ENCODE results near the gene DUSP6. TPM values are rescaled to one million over a fixed set of nuclear protein-coding genes. Genes with fewer than 3 reads are reported as not detected.

DUSP6 gene
- total and polyA plus RNA-seq, 2 of the 13 experiments (the other 11 are each of a cell fraction or from before 2014, with no cell fraction given): 40.9 to 161 TPM

GRCh38 chr12:89355243-89356068, 3.2 kb upstream of the DUSP6 start (continued):
- TF ChIP-seq ZNF629 (CRISPR knock-in tag; conservative IDR thresholded peaks at IDR 0.05) (no peak), RFX5 (IDR thresholded peaks at IDR 0.05; ENCODE audit: low read depth, low read length) (no peak), ZBTB33 (CRISPR knock-in tag; IDR thresholded peaks at IDR 0.05) (no peak), FOXK2 (IDR thresholded peaks at IDR 0.05) (no peak), ELF3 (CRISPR knock-in tag; IDR thresholded peaks at IDR 0.05) (peak; percentile 54), HMG20B (CRISPR knock-in tag; conservative IDR thresholded peaks at IDR 0.05) (0 out of 2 replicates have a peak, but pooled peaks have one; percentile 16), MAFF (IDR thresholded peaks at IDR 0.05; ENCODE audit: low read depth, low read length) (peak; percentile 89), ZNF891 (CRISPR knock-in tag; IDR thresholded peaks at IDR 0.05) (no peak), EED (CRISPR knock-in tag; IDR thresholded peaks at IDR 0.05) (no peak), CREB1 (IDR thresholded peaks at IDR 0.05) (no peak), CREB1 (CRISPR knock-in tag; IDR thresholded peaks at IDR 0.05) (peak; percentile 49), IRX3 (CRISPR knock-in tag; IDR thresholded peaks at IDR 0.05; ENCODE audit: borderline replicate concordance, low read depth) (0 out of 2 replicates have a peak, but pooled peaks have one; percentile 58), GATA4 (IDR thresholded peaks at IDR 0.05; ENCODE audit: borderline replicate concordance, low read depth) (peak; percentile 48; the same call in 1 of the 2 replicates), CBFB (CRISPR knock-in tag; IDR thresholded peaks at IDR 0.05) (0 out of 2 replicates have a peak, but pooled peaks have one; percentile 26), MTF1 (CRISPR knock-in tag; IDR thresholded peaks at IDR 0.05) (0 out of 2 replicates have a peak, but pooled peaks have one; percentile 54), TBX2 (CRISPR knock-in tag; IDR thresholded peaks at IDR 0.05; ENCODE audit: borderline replicate concordance) (peak; percentile 60; the same call in 1 of the 2 replicates), SP5 (CRISPR knock-in tag; IDR thresholded peaks at IDR 0.05; ENCODE audit: borderline replicate concordance, low read depth) (peak; percentile 2; the same call in 1 of the 2 replicates), FOXP4 (CRISPR knock-in tag; IDR thresholded peaks at IDR 0.05) (peak; percentile 80), SIX4 (CRISPR knock-in tag; IDR thresholded peaks at IDR 0.05) (peak; percentile 52; the same call in 1 of the 2 replicates), ATF2 (CRISPR knock-in tag; IDR thresholded peaks at IDR 0.05) (peak; percentile 36; the same call in 1 of the 2 replicates), NONO (IDR thresholded peaks at IDR 0.05) (no peak), NONO (CRISPR knock-in tag; conservative IDR thresholded peaks at IDR 0.05) (peak; percentile 41), ZNF253 (CRISPR knock-in tag; IDR thresholded peaks at IDR 0.05; ENCODE audit: borderline replicate concordance) (no peak), REPIN1 (CRISPR knock-in tag; IDR thresholded peaks at IDR 0.05; ENCODE audit: borderline replicate concordance, low read depth) (0 out of 2 replicates have a peak, but pooled peaks have one; percentile 26)
- TF ChIP-seq, protein P1, sequence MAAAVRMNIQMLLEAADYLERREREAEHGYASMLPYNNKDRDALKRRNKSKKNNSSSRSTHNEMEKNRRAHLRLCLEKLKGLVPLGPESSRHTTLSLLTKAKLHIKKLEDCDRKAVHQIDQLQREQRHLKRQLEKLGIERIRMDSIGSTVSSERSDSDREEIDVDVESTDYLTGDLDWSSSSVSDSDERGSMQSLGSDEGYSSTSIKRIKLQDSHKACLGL (CRISPR knock-in tag; IDR thresholded peaks at IDR 0.05): no peak
